SK-N-MC (cell line): Measurements from ENCODE around the gene FRMD4A.

ENCODE experiments used
- EZH2 ChIP-seq: fragments of 200-600 bp; sonication (generic); IDR thresholded peaks from one replicate; pipeline ENCODE4 v1.6.1; 2017; ENCODE audit warnings: antibody characterized with exemption
- POLR2AphosphoS5 ChIP-seq: IDR thresholded peaks from 2 replicates; pipeline ENCODE4 v1.6.1; 2012; ENCODE audit warnings: mild to moderate bottlenecking, low read depth, low read length, borderline replicate concordance

- TF ChIP-seq POLR2AphosphoS5, result no peak
- TF ChIP-seq EZH2, result no peak
Observed at GRCh38 chr10:13779748-13780147, 551.0 kb downstream of the FRMD4A start.
